Measurements from ENCODE around the gene ERLEC1. TPM values are rescaled to one million over a fixed set of nuclear protein-coding genes. Genes with fewer than 3 reads are reported as not detected.

ERLEC1 gene
- total RNA-seq, 1 experiment from 2014 or later = 21.6 TPM

DNA sequence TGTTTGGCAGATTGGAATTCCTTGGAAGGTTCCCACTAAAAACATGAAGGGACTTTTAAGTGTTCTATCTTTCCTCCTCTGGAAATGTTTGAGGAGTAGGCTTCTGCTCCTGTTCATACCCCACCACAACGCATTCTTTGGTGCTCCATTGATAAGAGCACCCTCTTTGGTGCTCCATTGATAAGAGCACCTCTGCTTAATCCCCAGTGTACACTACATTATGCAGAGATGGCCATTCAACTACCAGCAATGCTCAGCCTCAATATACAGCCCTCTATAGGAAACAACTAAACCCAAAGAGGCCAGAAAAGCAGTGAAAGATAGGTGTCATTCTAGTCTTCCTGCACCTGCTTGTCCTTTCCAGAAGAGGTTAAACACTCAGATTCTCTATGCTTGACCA, 21.1 kb upstream of the ERLEC1 start:
- H3K79me2 ChIP-seq (ENCODE audit: insufficient read depth, low read length) = no peaks in the 10 kb centered on the region
- no peak overlapping the region; a peak in 1 of 7 replicates for H3K27ac Mint-ChIP-seq
- H3K23me2 ChIP-seq (ENCODE audit: insufficient read length, low read depth, low read length, poor library complexity, severe bottlenecking) = peaks cover 9% of the 10 kb centered on the region
- peaks cover 16 to 17% of the 10 kb centered on the region in 2 experiments for H3K4me1 Mint-ChIP-seq
- H2BK5ac ChIP-seq (ENCODE audit: insufficient read length, low read length) = no peak overlapping the region
- no peak overlapping the region for H3K18ac ChIP-seq (ENCODE audit: insufficient read length, low read depth, low read length)
- H3T11ph ChIP-seq (ENCODE audit: low read length) = no peak overlapping the region
- no peak for DNase-seq
- no peak overlapping the region for H4K8ac ChIP-seq (replicated peaks; ENCODE audit: insufficient read length, low read depth, low read length)
- H4K91ac ChIP-seq (ENCODE audit: insufficient read length, low read depth, low read length) = no peak overlapping the region
- H3K79me1 ChIP-seq (ENCODE audit: insufficient read depth, low read depth, low read length, poor library complexity, severe bottlenecking) = no peaks in the 10 kb centered on the region
- no peak overlapping the region for H3K14ac ChIP-seq (ENCODE audit: insufficient read depth, low read length)
- no peak overlapping the region for H2BK12ac ChIP-seq (ENCODE audit: insufficient read length, low read depth, low read length)
- H2BK20ac ChIP-seq (ENCODE audit: low read depth, low read length, poor library complexity, severe bottlenecking) = no peak overlapping the region
- no peaks in the 10 kb centered on the region for H4K20me1 ChIP-seq (ENCODE audit: control insufficient read depth, insufficient read depth, insufficient read length)
- H2BK120ac ChIP-seq (ENCODE audit: low read depth, low read length, poor library complexity, severe bottlenecking) = no peak overlapping the region
- H4K5ac ChIP-seq (ENCODE audit: insufficient read length, low read depth, low read length) = no peak overlapping the region
- H3K27me3 Mint-ChIP-seq (ENCODE audit: low read depth) = no peaks in the 10 kb centered on the region
- H3K56ac ChIP-seq (ENCODE audit: insufficient read length, low read depth, low read length) = no peak overlapping the region
- no peak overlapping the region for H2AK5ac ChIP-seq (ENCODE audit: insufficient read length, low read length)
- no CpG with 5 or more reads among the region's 1 CpG for WGBS (ENCODE audit: extremely low coverage, insufficient read length, low lambda C conversion rate)
- H3K4me2 ChIP-seq (ENCODE audit: insufficient read depth, insufficient read length, low read length) = no peak overlapping the region
- H3K27me3 ChIP-seq (ENCODE audit: insufficient read depth, low read length) = no peaks in the 10 kb centered on the region
- H3K27ac ChIP-seq (ENCODE audit: insufficient read length, low read depth, low read length) = no peak overlapping the region
- no peak overlapping the region for H3K23ac ChIP-seq (ENCODE audit: insufficient read length, low read depth, low read length)
- no peaks in the 10 kb centered on the region for H3K9me3 Mint-ChIP-seq
- no peaks in the 10 kb centered on the region for H3K4me1 ChIP-seq (ENCODE audit: insufficient read depth, low read length)
- no peak overlapping the region for H3K4me3 Mint-ChIP-seq
- H3K9me3 ChIP-seq (ENCODE audit: control insufficient read depth, low read depth, low read length) = no peaks in the 10 kb centered on the region
- no peak overlapping the region for H2BK15ac ChIP-seq (ENCODE audit: low read depth, low read length)
- peaks cover 6 to 16% (median 15%) of the 10 kb centered on the region in 3 experiments for H3K36me3 Mint-ChIP-seq (ENCODE audit: insufficient read depth in 1 of 3, low read depth in 3 of 3)
- no peak overlapping the region for H2AFZ ChIP-seq (ENCODE audit: low read length)
- H3K9ac ChIP-seq (ENCODE audit: extremely low read depth, insufficient read length, low read length) = no peak overlapping the region
- TF ChIP-seq, protein P1, sequence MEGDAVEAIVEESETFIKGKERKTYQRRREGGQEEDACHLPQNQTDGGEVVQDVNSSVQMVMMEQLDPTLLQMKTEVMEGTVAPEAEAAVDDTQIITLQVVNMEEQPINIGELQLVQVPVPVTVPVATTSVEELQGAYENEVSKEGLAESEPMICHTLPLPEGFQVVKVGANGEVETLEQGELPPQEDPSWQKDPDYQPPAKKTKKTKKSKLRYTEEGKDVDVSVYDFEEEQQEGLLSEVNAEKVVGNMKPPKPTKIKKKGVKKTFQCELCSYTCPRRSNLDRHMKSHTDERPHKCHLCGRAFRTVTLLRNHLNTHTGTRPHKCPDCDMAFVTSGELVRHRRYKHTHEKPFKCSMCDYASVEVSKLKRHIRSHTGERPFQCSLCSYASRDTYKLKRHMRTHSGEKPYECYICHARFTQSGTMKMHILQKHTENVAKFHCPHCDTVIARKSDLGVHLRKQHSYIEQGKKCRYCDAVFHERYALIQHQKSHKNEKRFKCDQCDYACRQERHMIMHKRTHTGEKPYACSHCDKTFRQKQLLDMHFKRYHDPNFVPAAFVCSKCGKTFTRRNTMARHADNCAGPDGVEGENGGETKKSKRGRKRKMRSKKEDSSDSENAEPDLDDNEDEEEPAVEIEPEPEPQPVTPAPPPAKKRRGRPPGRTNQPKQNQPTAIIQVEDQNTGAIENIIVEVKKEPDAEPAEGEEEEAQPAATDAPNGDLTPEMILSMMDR (conservative IDR thresholded peaks at IDR 0.05) = no peak
- H3K4ac ChIP-seq (ENCODE audit: low read depth, low read length) = no peak overlapping the region
